Sigmoid colon (tissue), 7 donors: ENCODE results near the gene ENTPD6. TPM values are rescaled to one million over a fixed set of nuclear protein-coding genes. Genes with fewer than 3 reads are reported as not detected.

ENCODE experiments used
- DNase-seq: peaks from one replicate; pipeline ENCODE4 v3.0.0-alpha.2; 2019
- H3K27ac ChIP-seq, 4 donors: fragments of 200-600 bp; sonication (generic); one replicate each; pipeline ENCODE4 v1.5.1; 2016 to 2019; ENCODE audit warnings: mild to moderate bottlenecking in 1 of 4
- H3K27me3 ChIP-seq, 3 donors: fragments of 200-600 bp; sonication (generic); one replicate each; pipeline ENCODE4 v1.5.1; 2019; ENCODE audit warnings: mild to moderate bottlenecking in 1 of 3
- H3K36me3 ChIP-seq, 4 donors: fragments of 200-600 bp; sonication (generic); one replicate each; pipeline ENCODE4 v1.5.1; 2016 to 2019
- H3K4me1 ChIP-seq, 4 donors: fragments of 200-600 bp; sonication (generic); one replicate each; pipeline ENCODE4 v1.5.1; 2017 to 2019
- H3K4me3 ChIP-seq, 4 donors: fragments of 200-600 bp; sonication (generic); one replicate each; pipeline ENCODE4 v1.5.1; 2017 to 2019; ENCODE audit warnings: mild to moderate bottlenecking in 2 of 4, moderate library complexity in 1 of 4
- H3K9me3 ChIP-seq, 4 donors: fragments of 200-600 bp in 3 of 4; sonication (generic) in 3 of 4; one replicate each; pipeline versions ENCODE4 v1.5.1 to v1.6.1; 2013 to 2019
- CTCF ChIP-seq, 4 experiments: fragments of 450-650 bp in 3 of 4; fragments of 200-600 bp in 1 of 4; IDR thresholded peaks; one replicate each; pipeline ENCODE4 v1.5.1; 2016 to 2019; ENCODE audit warnings: antibody characterized with exemption in 4 of 4, mild to moderate bottlenecking in 3 of 4, moderate library complexity in 2 of 4
- EP300 ChIP-seq, 4 donors: sonication (generic); formaldehyde crosslinking; IDR thresholded peaks; one replicate each; pipeline ENCODE4 v1.6.1; 2017; ENCODE audit warnings: antibody characterized with exemption in 4 of 4
- POLR2A ChIP-seq, 2 donors: fragments of 450-650 bp; IDR thresholded peaks; one replicate each; pipeline ENCODE4 v1.6.1; 2016; ENCODE audit warnings: antibody characterized with exemption in 2 of 2, mild to moderate bottlenecking in 2 of 2, moderate library complexity in 2 of 2
- POLR2AphosphoS5 ChIP-seq, 4 donors: sonication (generic); formaldehyde crosslinking; IDR thresholded peaks; one replicate each; pipeline ENCODE4 v1.6.1; 2017; ENCODE audit warnings: antibody characterized with exemption in 4 of 4
- WGBS, 2 donors: extraction: QIAGEN DNeasy Blood & Tissue Kit; methylation state at CpG; one replicate each; pipeline ENCODE4 v1.1.7; 2013; 5-methylcytosine and 5-hydroxymethylcytosine counted together
- intact Hi-C: fragments of 100-400 bp; cut with DNase I; formaldehyde crosslinking; loops from one replicate; pipeline ENCODE4 v1.15.1; 2023
- polyA plus RNA-seq, 3 donors: library from polyadenylated mRNA; stranded (reverse); fragments of 200-250 nt; gene quantifications; one replicate each; pipeline ENCODE4 v1.2.3, GENCODE V29; 2013
- total RNA-seq, 4 donors: library from RNA; depleted of rRNA; stranded (reverse); fragments of >200 nt; gene quantifications; one replicate each; pipeline ENCODE4 v1.1.0, GENCODE V29; 2016
- donor health status: healthy with polysubstance abuse.
- donor health status: Bipolar disorder and iron deficiency.
- donor health status: healthy.

The ENTPD6 gene
- total and polyA plus RNA-seq, 7 donors = 26.0 to 117 (median 41.4) TPM

- intact Hi-C loops = no loop called here
- no peak for TF ChIP-seq POLR2AphosphoS5 (IDR thresholded peaks at IDR 0.05)
- TF ChIP-seq CTCF (IDR thresholded peaks at IDR 0.05) = no peak
- no peak for TF ChIP-seq POLR2A (IDR thresholded peaks at IDR 0.05)
- TF ChIP-seq EP300 (IDR thresholded peaks at IDR 0.05) = no peak
- no peaks in the 10 kb centered on the region for H3K27me3 ChIP-seq
- H3K36me3 ChIP-seq = peaks cover 0 to 38% (median 24%) of the 10 kb centered on the region in 4 donors
- no peak overlapping the region for H3K4me3 ChIP-seq
- H3K4me1 ChIP-seq = peaks cover 0 to 66% (median 59%) of the 10 kb centered on the region in 4 donors
- WGBS, 2 donors = 31 to 79% methylated on average over 10 of the region's 10 CpGs
- no peaks in the 10 kb centered on the region for H3K9me3 ChIP-seq
- DNase-seq = no peak
- H3K27ac ChIP-seq = peak overlapping the region in 3 of 4 donors; percentile 19 to 96 (median 48)
These were observed 62.4 kb downstream of the ENTPD6 start for GRCh38 chr20:25257756-25258475.

- H3K27ac ChIP-seq = peak overlapping the region in 3 of 4 donors; percentile 19 to 96 (median 48)
- no peak for TF ChIP-seq EP300 (IDR thresholded peaks at IDR 0.05)
- TF ChIP-seq CTCF (IDR thresholded peaks at IDR 0.05) = no peak
- TF ChIP-seq POLR2AphosphoS5 (IDR thresholded peaks at IDR 0.05) = no peak
- no peak for TF ChIP-seq POLR2A (IDR thresholded peaks at IDR 0.05)
- DNase-seq = no peak
- H3K27me3 ChIP-seq = no peaks in the 10 kb centered on the region
- H3K4me3 ChIP-seq = no peak overlapping the region
- H3K4me1 ChIP-seq = peaks cover 0 to 61% (median 54%) of the 10 kb centered on the region in 4 donors
- intact Hi-C loops = no loop called here
- 82 to 94% methylated on average over 8 of the region's 8 CpGs for WGBS, 2 donors
- no peaks in the 10 kb centered on the region for H3K9me3 ChIP-seq
- peaks cover 0 to 38% (median 24%) of the 10 kb centered on the region in 4 donors for H3K36me3 ChIP-seq
These were observed 62.9 kb downstream of the ENTPD6 start for GRCh38 chr20:25258476-25258805.

GRCh38 chr20:25258828-25259227 is 63.3 kb downstream of the ENTPD6 start:
- WGBS, 2 donors = 74 to 93% methylated on average over 4 of the region's 4 CpGs
- no peak overlapping the region for H3K4me3 ChIP-seq
- TF ChIP-seq POLR2AphosphoS5 (IDR thresholded peaks at IDR 0.05) = no peak
- TF ChIP-seq CTCF (IDR thresholded peaks at IDR 0.05) = no peak
- no peak for TF ChIP-seq EP300 (IDR thresholded peaks at IDR 0.05)
- TF ChIP-seq POLR2A (IDR thresholded peaks at IDR 0.05) = no peak
- DNase-seq = no peak
- peak overlapping the region in 3 of 4 donors; percentile 19 to 96 (median 48) for H3K27ac ChIP-seq
- no peaks in the 10 kb centered on the region for H3K9me3 ChIP-seq
- H3K27me3 ChIP-seq = no peaks in the 10 kb centered on the region
- intact Hi-C loops = no loop called here
- peaks cover 0 to 38% (median 24%) of the 10 kb centered on the region in 4 donors for H3K36me3 ChIP-seq
- H3K4me1 ChIP-seq = peaks cover 0 to 58% (median 50%) of the 10 kb centered on the region in 4 donors

GRCh38 chr20:25259358-25259757 is 63.8 kb downstream of the ENTPD6 start:
- peaks cover 0 to 52% (median 45%) of the 10 kb centered on the region in 4 donors for H3K4me1 ChIP-seq
- H3K9me3 ChIP-seq = no peaks in the 10 kb centered on the region
- H3K36me3 ChIP-seq = peaks cover 0 to 38% (median 24%) of the 10 kb centered on the region in 4 donors
- intact Hi-C loops = no loop called here
- TF ChIP-seq POLR2AphosphoS5 (IDR thresholded peaks at IDR 0.05) = no peak
- no peak for TF ChIP-seq POLR2A (IDR thresholded peaks at IDR 0.05)
- no peak for TF ChIP-seq EP300 (IDR thresholded peaks at IDR 0.05)
- TF ChIP-seq CTCF (IDR thresholded peaks at IDR 0.05) = no peak
- no peak overlapping the region for H3K4me3 ChIP-seq
- H3K27me3 ChIP-seq = no peaks in the 10 kb centered on the region
- no peak overlapping the region for H3K27ac ChIP-seq
- WGBS, 2 donors = 92% methylated on average over 12 of the region's 12 CpGs
- DNase-seq = peak; percentile 25
